ENCODE data around the gene ALDH2. TPM values are rescaled to one million over a fixed set of nuclear protein-coding genes. Genes with fewer than 3 reads are reported as not detected.
"Not testable (repeated sequence)": the region's sequence is repeated elsewhere in the genome, so short reads cannot be mapped to it uniquely, and the experiment has no call there.

The ALDH2 gene
- total and polyA plus RNA-seq, 2 donors from 2014 or later = 178 to 318 TPM

- H3K9ac ChIP-seq (ENCODE audit: low read length in 3 of 3); DNase-seq; H3K4me1 ChIP-seq (ENCODE audit: control insufficient read depth in 2 of 3, insufficient read depth in 2 of 3, low read depth in 1 of 3, low read length in 3 of 3); H3K36me3 ChIP-seq (ENCODE audit: control insufficient read depth in 2 of 3, insufficient read depth in 3 of 3, low read length in 3 of 3); H3K9me3 ChIP-seq (ENCODE audit: control insufficient read depth in 2 of 3, insufficient read depth in 1 of 3, low read length in 3 of 3); FAIRE-seq; H3K27me3 ChIP-seq (ENCODE audit: control insufficient read depth, insufficient read depth, low read length); intact Hi-C loops (cut with DNase I); H3K27ac ChIP-seq (ENCODE audit: low read depth in 2 of 2, low read length in 2 of 2); H3K4me3 ChIP-seq (ENCODE audit: low read length in 3 of 3): not testable (repeated sequence)
These were observed 68.1 kb downstream of the ALDH2 start for GRCh38 chr12:111834740-111835386.

- FAIRE-seq; H3K27me3 ChIP-seq (ENCODE audit: control insufficient read depth, insufficient read depth, low read length); intact Hi-C loops (cut with DNase I); H3K36me3 ChIP-seq (ENCODE audit: control insufficient read depth in 2 of 3, insufficient read depth in 3 of 3, low read length in 3 of 3); H3K9ac ChIP-seq (ENCODE audit: low read length in 3 of 3); H3K4me3 ChIP-seq (ENCODE audit: low read length in 3 of 3); H3K9me3 ChIP-seq (ENCODE audit: control insufficient read depth in 2 of 3, insufficient read depth in 1 of 3, low read length in 3 of 3); H3K4me1 ChIP-seq (ENCODE audit: control insufficient read depth in 2 of 3, insufficient read depth in 2 of 3, low read depth in 1 of 3, low read length in 3 of 3); DNase-seq; H3K27ac ChIP-seq (ENCODE audit: low read depth in 2 of 2, low read length in 2 of 2): not testable (repeated sequence)
These were observed 68.9 kb downstream of the ALDH2 start for GRCh38 chr12:111835531-111836181.

- TF ChIP-seq CTCF (IDR thresholded peaks at IDR 0.05; ENCODE audit: borderline replicate concordance, extremely low read depth, insufficient read depth) = no peak
- no peak overlapping the region for H3K4me3 ChIP-seq (ENCODE audit: low read length in 3 of 3)
- H3K9ac ChIP-seq (ENCODE audit: low read length in 3 of 3) = no peak overlapping the region
- H3K27me3 ChIP-seq (ENCODE audit: control insufficient read depth, insufficient read depth, low read length) = no peaks in the 10 kb centered on the region
- no peaks in the 10 kb centered on the region for H3K9me3 ChIP-seq (ENCODE audit: control insufficient read depth in 2 of 3, insufficient read depth in 1 of 3, low read length in 3 of 3)
- H3K36me3 ChIP-seq (ENCODE audit: control insufficient read depth in 2 of 3, insufficient read depth in 3 of 3, low read length in 3 of 3) = no peaks in the 10 kb centered on the region
- FAIRE-seq (no peak), DNase-seq (no peak)
- H3K27ac ChIP-seq (ENCODE audit: low read depth in 2 of 2, low read length in 2 of 2) = no peak overlapping the region
- H3K4me1 ChIP-seq (ENCODE audit: control insufficient read depth in 2 of 3, insufficient read depth in 2 of 3, low read depth in 1 of 3, low read length in 3 of 3) = peaks cover 0 to 18% (median 0%) of the 10 kb centered on the region in 3 donors
- intact Hi-C loops (cut with DNase I) = no loop called here
These were observed 71.6 kb downstream of the ALDH2 start for GRCh38 chr12:111838353-111838752.

- peak overlapping the region in 1 of 2 donors; percentile 97 for H3K27ac ChIP-seq (ENCODE audit: low read depth in 2 of 2, low read length in 2 of 2)
- no peaks in the 10 kb centered on the region for H3K36me3 ChIP-seq (ENCODE audit: control insufficient read depth in 2 of 3, insufficient read depth in 3 of 3, low read length in 3 of 3)
- intact Hi-C loops (cut with DNase I) = no loop called here
- no peaks in the 10 kb centered on the region for H3K27me3 ChIP-seq (ENCODE audit: control insufficient read depth, insufficient read depth, low read length)
- H3K4me3 ChIP-seq (ENCODE audit: low read length in 3 of 3) = peak overlapping the region; percentile 81 to 100 (median 96)
- no peak for TF ChIP-seq CTCF (IDR thresholded peaks at IDR 0.05; ENCODE audit: borderline replicate concordance, extremely low read depth, insufficient read depth)
- H3K9ac ChIP-seq (ENCODE audit: low read length in 3 of 3) = peak overlapping the region; percentile 77 to 100 (median 82)
- peaks cover 0 to 26% (median 6%) of the 10 kb centered on the region in 3 donors for H3K4me1 ChIP-seq (ENCODE audit: control insufficient read depth in 2 of 3, insufficient read depth in 2 of 3, low read depth in 1 of 3, low read length in 3 of 3)
- H3K9me3 ChIP-seq (ENCODE audit: control insufficient read depth in 2 of 3, insufficient read depth in 1 of 3, low read length in 3 of 3) = no peaks in the 10 kb centered on the region
- FAIRE-seq = no peak
- DNase-seq = no peak
These were observed 74.1 kb downstream of the ALDH2 start for GRCh38 chr12:111840807-111841206.

Data from kidney (tissue), 14 donors.